ENCODE data around the gene MET. TPM values are rescaled to one million over a fixed set of nuclear protein-coding genes. Genes with fewer than 3 reads are reported as not detected.

Gene MET
- total and polyA plus RNA-seq, 10 of the 15 experiments (the other 5 are each of a cell fraction or from before 2014, with no cell fraction given), result 0.01 to 0.21 TPM; not detected in 8

DNA sequence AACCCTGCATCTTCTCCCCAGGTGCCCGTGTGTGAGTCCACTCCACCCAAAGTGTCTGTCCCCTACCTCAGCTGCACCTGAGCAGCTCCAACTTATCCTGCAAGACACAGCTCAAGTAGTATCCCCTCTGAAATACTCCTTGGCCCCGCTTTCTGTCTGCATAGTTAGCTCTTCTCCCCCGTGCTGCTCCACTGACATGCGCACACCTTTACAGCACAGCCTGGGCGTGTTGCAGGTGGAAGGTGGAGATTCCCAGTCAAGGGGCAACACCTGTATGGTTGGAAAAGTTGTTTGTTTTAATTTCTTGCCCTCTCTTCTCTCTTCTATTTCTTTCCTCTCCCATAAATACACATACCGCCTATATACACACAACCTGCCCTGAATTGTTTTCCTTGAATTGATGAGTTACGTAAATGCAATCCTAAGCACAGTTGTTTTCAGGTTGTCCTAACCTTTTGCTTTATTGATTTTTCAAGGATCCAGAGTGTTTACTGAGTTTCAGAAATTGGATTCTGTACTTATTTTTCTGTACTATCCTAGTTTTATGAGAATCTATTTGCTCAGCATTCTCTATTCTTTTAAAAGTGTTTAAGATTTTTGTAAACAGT is 14.9 kb downstream of the MET start (continued):
- TF ChIP-seq, protein P1, sequence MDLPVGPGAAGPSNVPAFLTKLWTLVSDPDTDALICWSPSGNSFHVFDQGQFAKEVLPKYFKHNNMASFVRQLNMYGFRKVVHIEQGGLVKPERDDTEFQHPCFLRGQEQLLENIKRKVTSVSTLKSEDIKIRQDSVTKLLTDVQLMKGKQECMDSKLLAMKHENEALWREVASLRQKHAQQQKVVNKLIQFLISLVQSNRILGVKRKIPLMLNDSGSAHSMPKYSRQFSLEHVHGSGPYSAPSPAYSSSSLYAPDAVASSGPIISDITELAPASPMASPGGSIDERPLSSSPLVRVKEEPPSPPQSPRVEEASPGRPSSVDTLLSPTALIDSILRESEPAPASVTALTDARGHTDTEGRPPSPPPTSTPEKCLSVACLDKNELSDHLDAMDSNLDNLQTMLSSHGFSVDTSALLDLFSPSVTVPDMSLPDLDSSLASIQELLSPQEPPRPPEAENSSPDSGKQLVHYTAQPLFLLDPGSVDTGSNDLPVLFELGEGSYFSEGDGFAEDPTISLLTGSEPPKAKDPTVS (IDR thresholded peaks at IDR 0.05; ENCODE audit: low read depth, low read length), result no peak
- no peak for TF ChIP-seq HDGF (IDR thresholded peaks at IDR 0.05)
- no peak for TF ChIP-seq CHD1 (IDR thresholded peaks at IDR 0.05; ENCODE audit: low read depth, low read length)

DNA sequence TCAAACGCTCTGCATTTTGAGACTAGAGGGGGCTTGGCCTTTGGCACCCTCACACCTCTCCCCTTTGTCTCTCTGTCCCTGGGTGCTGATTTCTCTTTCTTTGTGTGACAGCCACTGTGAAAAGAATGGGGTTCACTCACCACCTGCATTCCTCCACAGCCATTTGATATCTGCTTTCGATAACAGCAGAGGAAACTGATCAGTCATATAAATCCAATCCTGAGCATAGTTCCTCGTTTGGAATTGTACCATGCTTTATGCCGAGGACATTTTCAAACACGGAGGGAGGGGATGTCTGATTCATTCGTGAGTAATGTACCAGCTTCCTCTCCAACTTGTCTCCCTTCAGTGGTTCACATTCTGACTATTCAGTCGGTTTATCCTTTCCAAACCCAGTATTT is 15.8 kb downstream of the MET start:
- no peak for ATAC-seq
- Histone ChIP-seq H4K20me1 (ENCODE audit: control insufficient read depth, insufficient read depth) (no peaks in the 10 kb centered on the region), H3K9ac (ENCODE audit: control insufficient read depth, insufficient read depth, low read length) (no peak overlapping the region), H3K79me2 (ENCODE audit: control insufficient read depth, insufficient read depth, low read length) (no peaks in the 10 kb centered on the region), H3K27me3 (replicated peaks in 1 of 2; ENCODE audit: control insufficient read depth in 2 of 2, insufficient read depth in 2 of 2, low read length in 1 of 2) (peaks cover 0 to 14% of the 10 kb centered on the region in 2 experiments; a peak in 2 of 4 replicates), H3K4me1 (ENCODE audit: control insufficient read depth, insufficient read depth, low read length) (no peaks in the 10 kb centered on the region), H3K9me3 (replicated peaks; ENCODE audit: control insufficient read depth, insufficient read depth, low read length) (no peaks in the 10 kb centered on the region), H3K4me3 (no peak overlapping the region), H2AFZ (ENCODE audit: control insufficient read depth, low read depth, low read length) (no peak overlapping the region), H3K27ac (ENCODE audit: control insufficient read depth, insufficient read depth) (no peak overlapping the region), H3K4me2 (ENCODE audit: control insufficient read depth, insufficient read depth) (no peak overlapping the region), H3K36me3 (ENCODE audit: control insufficient read depth in 2 of 2, insufficient read depth in 2 of 2, low read length in 1 of 2) (no peaks in the 10 kb centered on the region)
- intact Hi-C loops (cut with micrococcal nuclease; ENCODE audit: unreplicated experiment), result no loop called here
- POLR2A ChIA-PET, result no interaction called here
- WGBS (ENCODE audit: insufficient coverage, insufficient replicate concordance, low lambda C conversion rate, missing lambda C conversion rate), result 34% methylated on average over 7 of the region's 7 CpGs
- SMC1A ChIA-PET (ENCODE audit: uncharacterized antibody, unreplicated experiment), result no interaction called here
- RAD21 ChIA-PET (ENCODE audit: unreplicated experiment), result no interaction called here
- CTCF ChIA-PET, result interaction anchor here (1.5 kb wide), 1 partner anchor 19 kb away, joined by 3 read pairs; no protein-coding TSS in a partner anchor
- DNase-seq (ENCODE audit: low read depth, low spot score), result no peak
- FAIRE-seq, result no peak
- in situ Hi-C loops (cut with MboI), result no loop called here
- no TSS peak for BruUV-seq (replicated peaks)
- TF ChIP-seq, protein P2, sequence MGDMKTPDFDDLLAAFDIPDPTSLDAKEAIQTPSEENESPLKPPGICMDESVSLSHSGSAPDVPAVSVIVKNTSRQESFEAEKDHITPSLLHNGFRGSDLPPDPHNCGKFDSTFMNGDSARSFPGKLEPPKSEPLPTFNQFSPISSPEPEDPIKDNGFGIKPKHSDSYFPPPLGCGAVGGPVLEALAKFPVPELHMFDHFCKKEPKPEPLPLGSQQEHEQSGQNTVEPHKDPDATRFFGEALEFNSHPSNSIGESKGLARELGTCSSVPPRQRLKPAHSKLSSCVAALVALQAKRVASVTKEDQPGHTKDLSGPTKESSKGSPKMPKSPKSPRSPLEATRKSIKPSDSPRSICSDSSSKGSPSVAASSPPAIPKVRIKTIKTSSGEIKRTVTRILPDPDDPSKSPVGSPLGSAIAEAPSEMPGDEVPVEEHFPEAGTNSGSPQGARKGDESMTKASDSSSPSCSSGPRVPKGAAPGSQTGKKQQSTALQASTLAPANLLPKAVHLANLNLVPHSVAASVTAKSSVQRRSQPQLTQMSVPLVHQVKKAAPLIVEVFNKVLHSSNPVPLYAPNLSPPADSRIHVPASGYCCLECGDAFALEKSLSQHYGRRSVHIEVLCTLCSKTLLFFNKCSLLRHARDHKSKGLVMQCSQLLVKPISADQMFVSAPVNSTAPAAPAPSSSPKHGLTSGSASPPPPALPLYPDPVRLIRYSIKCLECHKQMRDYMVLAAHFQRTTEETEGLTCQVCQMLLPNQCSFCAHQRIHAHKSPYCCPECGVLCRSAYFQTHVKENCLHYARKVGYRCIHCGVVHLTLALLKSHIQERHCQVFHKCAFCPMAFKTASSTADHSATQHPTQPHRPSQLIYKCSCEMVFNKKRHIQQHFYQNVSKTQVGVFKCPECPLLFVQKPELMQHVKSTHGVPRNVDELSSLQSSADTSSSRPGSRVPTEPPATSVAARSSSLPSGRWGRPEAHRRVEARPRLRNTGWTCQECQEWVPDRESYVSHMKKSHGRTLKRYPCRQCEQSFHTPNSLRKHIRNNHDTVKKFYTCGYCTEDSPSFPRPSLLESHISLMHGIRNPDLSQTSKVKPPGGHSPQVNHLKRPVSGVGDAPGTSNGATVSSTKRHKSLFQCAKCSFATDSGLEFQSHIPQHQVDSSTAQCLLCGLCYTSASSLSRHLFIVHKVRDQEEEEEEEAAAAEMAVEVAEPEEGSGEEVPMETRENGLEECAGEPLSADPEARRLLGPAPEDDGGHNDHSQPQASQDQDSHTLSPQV (IDR thresholded peaks at IDR 0.05), result no peak
- TF ChIP-seq NR2C2 (IDR thresholded peaks at IDR 0.05; ENCODE audit: borderline replicate concordance, control insufficient read depth, insufficient read length, low read depth) (no peak), ZNF274 (IDR thresholded peaks at IDR 0.05; ENCODE audit: insufficient read depth, insufficient read length) (no peak), EED (IDR thresholded peaks at IDR 0.05; ENCODE audit: low read depth) (no peak), IRF4 (IDR thresholded peaks at IDR 0.05; ENCODE audit: low read depth, low read length) (no peak), SIN3A (IDR thresholded peaks at IDR 0.05; ENCODE audit: low read depth, low read length) (no peak), SP1 (IDR thresholded peaks at IDR 0.05; ENCODE audit: low read depth, low read length) (no peak), ZBED1 (IDR thresholded peaks at IDR 0.05; ENCODE audit: borderline replicate concordance) (no peak), YY1 (IDR thresholded peaks at IDR 0.05; ENCODE audit: low read depth, low read length) (no peak), ASH2L (IDR thresholded peaks at IDR 0.05; ENCODE audit: borderline replicate concordance, low read depth) (no peak), ZNF622 (IDR thresholded peaks at IDR 0.05) (no peak), CREB1 (IDR thresholded peaks at IDR 0.05; ENCODE audit: low read depth) (no peak), ATF7 (IDR thresholded peaks at IDR 0.05; ENCODE audit: low read depth) (no peak), STAT1 (conservative IDR thresholded peaks at IDR 0.05) (no peak), SREBF1 (IDR thresholded peaks at IDR 0.05; ENCODE audit: low read length) (no peak), SIX5 (IDR thresholded peaks at IDR 0.05; ENCODE audit: low read depth, low read length, severe bottlenecking) (no peak)
- TF ChIP-seq, protein P3, sequence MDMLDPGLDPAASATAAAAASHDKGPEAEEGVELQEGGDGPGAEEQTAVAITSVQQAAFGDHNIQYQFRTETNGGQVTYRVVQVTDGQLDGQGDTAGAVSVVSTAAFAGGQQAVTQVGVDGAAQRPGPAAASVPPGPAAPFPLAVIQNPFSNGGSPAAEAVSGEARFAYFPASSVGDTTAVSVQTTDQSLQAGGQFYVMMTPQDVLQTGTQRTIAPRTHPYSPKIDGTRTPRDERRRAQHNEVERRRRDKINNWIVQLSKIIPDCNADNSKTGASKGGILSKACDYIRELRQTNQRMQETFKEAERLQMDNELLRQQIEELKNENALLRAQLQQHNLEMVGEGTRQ (IDR thresholded peaks at IDR 0.05; ENCODE audit: borderline replicate concordance, low read depth, low read length), result no peak
